Measurements from ENCODE around the gene SLC14A1. TPM values are rescaled to one million over a fixed set of nuclear protein-coding genes. Genes with fewer than 3 reads are reported as not detected.

Gene SLC14A1
- total RNA-seq, 1 donor = 254 TPM

- DNase-seq (ENCODE audit: low read depth) = peak; percentile 92
- peak overlapping the region; percentile 28 for H3K4me3 ChIP-seq (ENCODE audit: low read depth, low read length)
- TF ChIP-seq CTCF (IDR thresholded peaks at IDR 0.05; ENCODE audit: insufficient read depth, low read length) = no peak
Measured at GRCh38 chr18:45728336-45729010, 4.5 kb downstream of the SLC14A1 start.

DNA sequence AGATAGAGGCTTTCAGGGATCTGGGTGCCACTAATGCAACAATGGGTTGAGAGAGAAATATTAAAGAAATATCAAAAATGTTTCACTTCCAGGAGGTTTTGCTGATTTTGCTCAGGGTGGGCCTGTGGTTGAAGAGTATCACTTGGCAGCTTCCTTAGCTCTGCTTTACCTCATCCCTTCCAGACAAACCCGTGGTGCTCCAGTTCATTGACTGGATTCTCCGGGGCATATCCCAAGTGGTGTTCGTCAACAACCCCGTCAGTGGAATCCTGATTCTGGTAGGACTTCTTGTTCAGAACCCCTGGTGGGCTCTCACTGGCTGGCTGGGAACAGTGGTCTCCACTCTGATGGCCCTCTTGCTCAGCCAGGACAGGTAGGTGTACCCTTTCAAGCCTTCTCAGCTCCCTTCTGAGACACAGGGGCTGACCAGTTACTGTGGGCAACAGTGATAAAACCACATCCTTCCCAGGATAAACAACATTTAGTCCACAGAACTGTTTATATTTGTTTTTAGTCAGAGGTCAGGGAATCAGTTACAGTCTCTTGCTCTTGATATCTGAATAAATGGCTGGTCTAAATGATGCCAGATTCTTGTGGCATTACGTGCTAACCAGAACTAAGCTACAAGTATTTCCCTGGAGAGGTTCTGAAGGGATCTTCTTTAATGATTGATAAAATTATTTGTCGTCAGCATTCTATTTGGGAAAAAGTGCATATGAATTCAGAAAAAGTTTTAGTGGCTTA is 7.0 kb downstream of the SLC14A1 start:
- H3K4me3 ChIP-seq (ENCODE audit: low read depth, low read length) = no peak overlapping the region
- no peak for DNase-seq (ENCODE audit: low read depth)
- no peak for TF ChIP-seq CTCF (IDR thresholded peaks at IDR 0.05; ENCODE audit: insufficient read depth, low read length)

GRCh38 chr18:45731716-45732115 is 7.7 kb downstream of the SLC14A1 start:
- TF ChIP-seq CTCF (IDR thresholded peaks at IDR 0.05; ENCODE audit: insufficient read depth, low read length) = no peak
- DNase-seq (ENCODE audit: low read depth) = no peak
- H3K4me3 ChIP-seq (ENCODE audit: low read depth, low read length) = no peak overlapping the region

GRCh38 chr18:45733535-45733934 is 9.6 kb downstream of the SLC14A1 start:
- DNase-seq (ENCODE audit: low read depth) = no peak
- TF ChIP-seq CTCF (IDR thresholded peaks at IDR 0.05; ENCODE audit: insufficient read depth, low read length) = no peak
- no peak overlapping the region for H3K4me3 ChIP-seq (ENCODE audit: low read depth, low read length)

DNA sequence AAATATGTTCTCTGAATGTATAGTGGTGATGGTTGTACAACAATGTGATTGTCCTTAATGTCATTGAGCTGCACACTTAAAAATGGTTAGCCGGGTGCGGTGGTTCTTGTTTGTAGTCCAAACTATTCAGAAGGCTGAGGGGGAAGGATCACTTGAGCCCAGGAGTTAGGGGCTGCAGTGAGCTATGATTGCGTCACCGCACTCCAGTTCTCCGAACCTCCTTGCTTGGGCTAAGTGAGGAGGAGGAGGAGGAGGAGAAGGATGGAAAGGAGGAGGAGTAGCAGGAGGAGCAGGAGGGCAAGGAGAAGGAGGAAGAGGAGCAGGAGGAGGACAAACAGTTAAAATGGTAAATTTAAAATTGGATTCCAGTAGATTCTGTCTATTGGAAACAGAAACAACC is 10.5 kb downstream of the SLC14A1 start:
- TF ChIP-seq CTCF (IDR thresholded peaks at IDR 0.05; ENCODE audit: insufficient read depth, low read length) = no peak
- no peak overlapping the region for H3K4me3 ChIP-seq (ENCODE audit: low read depth, low read length)
- DNase-seq (ENCODE audit: low read depth) = no peak

DNA sequence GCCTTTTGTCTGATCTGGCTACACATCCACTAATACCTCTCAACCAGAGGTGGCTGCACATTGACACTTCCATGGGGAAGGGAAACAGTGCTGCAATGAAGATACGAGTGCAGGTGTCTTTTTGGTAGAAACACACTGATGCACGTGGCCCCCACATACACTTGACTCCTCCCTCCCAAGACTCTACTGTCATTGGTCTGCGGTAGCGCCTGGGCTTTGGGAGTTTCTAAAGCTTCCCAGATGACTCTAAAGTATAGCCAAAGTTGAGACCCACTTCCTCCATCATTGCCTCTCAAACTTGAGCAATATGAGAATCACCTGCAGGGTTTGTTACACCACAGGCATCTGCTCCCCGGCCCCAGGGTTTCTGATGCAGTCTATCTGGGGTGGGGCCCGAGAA is 11.0 kb downstream of the SLC14A1 start:
- DNase-seq (ENCODE audit: low read depth) = no peak
- H3K4me3 ChIP-seq (ENCODE audit: low read depth, low read length) = no peak overlapping the region
- no peak for TF ChIP-seq CTCF (IDR thresholded peaks at IDR 0.05; ENCODE audit: insufficient read depth, low read length)
